ENCODE data around the gene NFKB2. TPM values are rescaled to one million over a fixed set of nuclear protein-coding genes. Genes with fewer than 3 reads are reported as not detected.
A peak's percentile ranks its signal among the peaks of the same experiment; 100 is the strongest.

Gene NFKB2
- total and polyA plus RNA-seq, 10 donors: 34.7 to 161 (median 57.1) TPM

DNA sequence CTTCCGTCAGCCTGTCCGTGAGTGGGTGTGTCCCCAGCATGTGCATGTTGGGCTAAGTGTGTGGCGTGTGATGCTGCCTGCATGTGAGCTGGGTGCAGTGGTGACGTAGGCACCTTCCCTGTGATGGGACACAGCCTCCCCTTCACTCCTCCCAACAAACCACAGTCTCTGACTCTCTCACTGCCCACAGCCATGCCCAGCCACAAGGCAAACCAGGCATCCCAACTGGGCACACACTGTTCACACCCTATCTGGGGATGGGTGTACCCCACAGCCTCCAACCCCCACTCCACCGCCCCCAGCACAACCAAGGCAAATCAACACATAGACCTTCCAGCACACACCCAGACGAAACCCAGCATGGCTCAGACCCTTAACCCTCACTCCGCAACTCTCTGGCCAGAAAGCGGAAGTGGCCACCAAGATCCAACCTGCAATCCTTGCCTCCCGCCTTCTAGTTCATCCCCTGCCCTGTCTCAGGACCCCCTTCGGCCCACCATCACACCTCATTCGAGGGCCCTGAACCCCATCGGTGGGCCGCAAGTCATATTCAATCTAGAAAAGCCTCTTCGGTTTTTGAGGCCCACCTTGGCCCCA is 12.7 kb downstream of the NFKB2 start:
- 65 to 70% (median 69%) methylated on average over 10 to 14 of the region's 14 CpGs for WGBS, 5 donors
- no peaks in the 10 kb centered on the region for H3K9me3 ChIP-seq
- peaks cover 5 to 40% (median 28%) of the 10 kb centered on the region in 6 donors for H3K4me1 ChIP-seq
- intact Hi-C loops (cut with DNase I; ENCODE audit: low total_unique reads): no loop called here
- H3K36me3 ChIP-seq: peaks cover 0 to 7% (median under 1%) of the 10 kb centered on the region in 6 donors
- peak overlapping the region in 7 of 8 donors; percentile 33 to 71 (median 40) for H3K4me3 ChIP-seq
- no peak overlapping the region for H3K27ac ChIP-seq
- TF ChIP-seq POLR2A (IDR thresholded peaks at IDR 0.05) (no peak), POLR2AphosphoS5 (IDR thresholded peaks at IDR 0.05) (no peak)
- TF ChIP-seq, protein P1, sequence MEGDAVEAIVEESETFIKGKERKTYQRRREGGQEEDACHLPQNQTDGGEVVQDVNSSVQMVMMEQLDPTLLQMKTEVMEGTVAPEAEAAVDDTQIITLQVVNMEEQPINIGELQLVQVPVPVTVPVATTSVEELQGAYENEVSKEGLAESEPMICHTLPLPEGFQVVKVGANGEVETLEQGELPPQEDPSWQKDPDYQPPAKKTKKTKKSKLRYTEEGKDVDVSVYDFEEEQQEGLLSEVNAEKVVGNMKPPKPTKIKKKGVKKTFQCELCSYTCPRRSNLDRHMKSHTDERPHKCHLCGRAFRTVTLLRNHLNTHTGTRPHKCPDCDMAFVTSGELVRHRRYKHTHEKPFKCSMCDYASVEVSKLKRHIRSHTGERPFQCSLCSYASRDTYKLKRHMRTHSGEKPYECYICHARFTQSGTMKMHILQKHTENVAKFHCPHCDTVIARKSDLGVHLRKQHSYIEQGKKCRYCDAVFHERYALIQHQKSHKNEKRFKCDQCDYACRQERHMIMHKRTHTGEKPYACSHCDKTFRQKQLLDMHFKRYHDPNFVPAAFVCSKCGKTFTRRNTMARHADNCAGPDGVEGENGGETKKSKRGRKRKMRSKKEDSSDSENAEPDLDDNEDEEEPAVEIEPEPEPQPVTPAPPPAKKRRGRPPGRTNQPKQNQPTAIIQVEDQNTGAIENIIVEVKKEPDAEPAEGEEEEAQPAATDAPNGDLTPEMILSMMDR (IDR thresholded peaks at IDR 0.05 in 8 of 11, conservative IDR thresholded peaks at IDR 0.05 in 3 of 11): no peak
- no peak for DNase-seq
- peaks cover 12 to 66% (median 52%) of the 10 kb centered on the region in 7 donors for H3K27me3 ChIP-seq (replicated peaks in 1 of 7)

DNA sequence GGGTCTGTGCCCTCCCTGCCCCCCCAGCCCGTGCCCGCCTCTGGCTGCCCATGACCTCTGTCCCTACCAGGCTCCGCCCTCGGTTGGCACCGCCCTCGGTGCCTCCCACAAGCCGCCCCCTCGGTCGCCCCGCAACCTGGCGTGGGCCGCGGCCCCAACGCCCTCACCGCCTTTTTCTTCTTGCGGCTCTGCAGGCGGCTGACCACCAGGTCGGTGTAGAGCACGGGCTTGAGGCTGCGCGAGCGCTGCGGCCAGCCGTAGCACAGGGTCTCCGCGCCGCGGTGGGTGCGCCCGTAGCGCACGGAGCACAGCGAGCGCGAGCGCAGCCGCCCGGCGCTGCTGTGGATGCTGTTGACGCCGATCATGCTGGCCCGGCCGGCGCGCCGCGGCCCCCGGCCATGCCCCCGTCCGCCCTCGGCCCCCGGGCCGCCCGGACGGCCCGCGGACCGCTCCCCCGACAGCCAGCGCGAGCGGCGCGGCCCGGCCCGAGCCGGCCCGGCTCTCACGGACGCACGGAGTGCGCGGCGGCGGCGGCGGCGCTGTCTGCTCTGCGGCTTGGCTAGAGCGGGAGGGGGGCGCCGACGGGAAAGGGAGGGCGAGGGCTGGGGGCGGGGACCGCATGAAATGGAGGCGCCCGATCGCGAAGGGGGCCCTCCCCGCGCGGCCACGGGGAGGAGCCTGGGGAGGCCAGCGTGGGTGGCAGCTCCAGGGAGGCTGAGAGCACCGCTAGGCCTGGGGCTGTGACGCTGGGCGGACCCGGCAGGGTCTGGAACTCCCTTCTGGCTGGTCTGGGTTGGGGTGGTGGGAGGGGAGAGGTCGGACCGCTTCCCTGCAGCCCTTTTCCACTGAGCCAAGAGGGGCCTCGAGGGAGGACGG is 13.5 kb downstream of the NFKB2 start:
- peaks cover 12 to 72% (median 53%) of the 10 kb centered on the region in 7 donors for H3K27me3 ChIP-seq (replicated peaks in 1 of 7)
- H3K9me3 ChIP-seq: no peaks in the 10 kb centered on the region
- peak overlapping the region in 4 of 8 donors; percentile 13 to 43 (median 36) for H3K27ac ChIP-seq
- H3K4me3 ChIP-seq: peak overlapping the region in 7 of 8 donors; percentile 33 to 71 (median 40)
- intact Hi-C loops (cut with DNase I; ENCODE audit: low total_unique reads): no loop called here
- peak; percentile 82 for DNase-seq
- 1% methylated on average over 62 to 103 of the region's 103 CpGs for WGBS, 5 donors
- no peaks in the 10 kb centered on the region for H3K36me3 ChIP-seq
- TF ChIP-seq, protein P1 (IDR thresholded peaks at IDR 0.05 in 8 of 11, conservative IDR thresholded peaks at IDR 0.05 in 3 of 11): no peak
- peak in 1 of 3 donors; percentile 19 for TF ChIP-seq POLR2AphosphoS5 (IDR thresholded peaks at IDR 0.05)
- TF ChIP-seq POLR2A (IDR thresholded peaks at IDR 0.05): no peak
- peaks cover 5 to 36% (median 25%) of the 10 kb centered on the region in 6 donors for H3K4me1 ChIP-seq

DNA sequence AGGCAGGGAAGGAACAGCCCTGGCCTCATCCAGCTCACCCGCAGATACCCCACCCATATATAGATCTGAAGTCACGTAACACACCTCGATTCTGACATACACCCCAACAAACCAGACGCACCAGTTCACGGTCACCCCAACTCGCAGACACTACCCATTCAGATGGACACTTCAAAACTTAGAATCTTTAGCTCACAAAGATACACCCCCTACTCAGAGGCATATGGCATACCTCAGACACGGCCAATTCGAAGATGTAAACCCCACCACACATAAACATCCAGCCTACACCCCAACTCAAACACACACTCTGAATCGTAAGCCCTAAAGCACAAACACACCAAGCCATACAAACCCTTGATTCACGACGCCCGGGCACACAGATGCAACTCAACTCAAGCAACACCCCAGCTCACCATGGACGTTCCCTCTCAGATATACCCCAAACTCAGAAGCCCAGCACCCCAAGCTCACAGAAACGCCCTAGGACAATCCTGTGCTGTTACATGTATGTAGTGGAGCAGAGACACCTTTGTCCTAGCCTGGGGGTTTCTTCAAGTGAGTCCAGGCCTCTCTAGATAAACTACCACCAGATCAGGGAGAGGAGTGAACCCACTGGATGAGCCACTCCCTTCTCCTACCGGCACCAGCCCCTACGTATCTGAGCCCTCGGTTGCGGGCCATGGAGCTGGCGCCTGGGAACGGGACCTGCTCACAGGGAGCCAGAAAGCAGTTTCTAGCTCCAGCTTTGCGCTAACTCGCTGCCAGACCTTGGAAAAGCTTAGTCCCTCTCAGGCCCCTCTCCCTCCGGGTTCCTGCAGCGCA is 14.3 kb downstream of the NFKB2 start:
- no peaks in the 10 kb centered on the region for H3K9me3 ChIP-seq
- peaks cover 13 to 81% (median 55%) of the 10 kb centered on the region in 7 donors for H3K27me3 ChIP-seq (replicated peaks in 1 of 7)
- DNase-seq: no peak
- H3K27ac ChIP-seq: peak overlapping the region in 4 of 8 donors; percentile 13 to 43 (median 34)
- intact Hi-C loops (cut with DNase I; ENCODE audit: low total_unique reads): no loop called here
- no peaks in the 10 kb centered on the region for H3K36me3 ChIP-seq
- H3K4me3 ChIP-seq: peak overlapping the region in 7 of 8 donors; percentile 15 to 71 (median 40)
- H3K4me1 ChIP-seq: peaks cover 5 to 36% (median 25%) of the 10 kb centered on the region in 6 donors
- TF ChIP-seq POLR2A (IDR thresholded peaks at IDR 0.05): no peak
- TF ChIP-seq, protein P1 (IDR thresholded peaks at IDR 0.05 in 8 of 11, conservative IDR thresholded peaks at IDR 0.05 in 3 of 11): no peak
- no peak for TF ChIP-seq POLR2AphosphoS5 (IDR thresholded peaks at IDR 0.05)
- 31 to 61% (median 36%) methylated on average over 10 to 24 of the region's 24 CpGs for WGBS, 5 donors

Measured in spleen (tissue), 11 donors.